HepG2 (cell line): ENCODE data around the gene THOC2. TPM values are rescaled to one million over a fixed set of nuclear protein-coding genes. Genes with fewer than 3 reads are reported as not detected.

ENCODE experiments used
- ATF2 ChIP-seq: sonication (generic); formaldehyde crosslinking; IDR thresholded peaks from 2 replicates; pipeline ENCODE4 v1.4.0; 2020; ENCODE audit warnings: missing genetic modification reagents
- E2F1 ChIP-seq: sonication (generic); formaldehyde crosslinking; IDR thresholded peaks from 2 replicates; pipeline ENCODE4 v1.5.0; 2020; ENCODE audit warnings: missing genetic modification reagents
- ERF ChIP-seq: IDR thresholded peaks from 2 replicates; pipeline ENCODE4 v1.6.1; 2018; ENCODE audit warnings: missing biosample characterization, missing genetic modification reagents
- FOXP4 ChIP-seq: sonication (generic); formaldehyde crosslinking; IDR thresholded peaks from 2 replicates; pipeline ENCODE4 v1.4.0; 2020; ENCODE audit warnings: missing genetic modification reagents
- GABPA ChIP-seq, 2 experiments: IDR thresholded peaks; 2 replicates each; pipeline ENCODE4 v1.6.1; 2011 to 2016; ENCODE audit warnings: low read depth in 2 of 2, low read length in 1 of 2, missing biosample characterization in 1 of 2, missing genetic modification characterization in 1 of 2
- GABPB1 ChIP-seq: IDR thresholded peaks from 2 replicates; pipeline ENCODE4 v1.6.1; 2016; ENCODE audit warnings: mild to moderate bottlenecking, missing genetic modification reagents, moderate library complexity, missing compliant biosample characterization
- HNRNPLL ChIP-seq: fragments of 200-400 bp; formaldehyde crosslinking; IDR thresholded peaks from 2 replicates; pipeline ENCODE4 v1.6.1; 2017; ENCODE audit warnings: mild to moderate bottlenecking, low read depth, low read length; ENCODE audit not compliant: poor library complexity, severe bottlenecking
- HOXA3 ChIP-seq: sonication (generic); formaldehyde crosslinking; IDR thresholded peaks from 2 replicates; pipeline ENCODE4 v1.5.0; 2020; ENCODE audit warnings: missing genetic modification reagents
- POGZ ChIP-seq: sonication (generic); formaldehyde crosslinking; IDR thresholded peaks from 2 replicates; pipeline ENCODE4 v1.4.0; 2020; ENCODE audit warnings: mild to moderate bottlenecking, missing genetic modification reagents
- POLR2G ChIP-seq: fragments of 200-400 bp; formaldehyde crosslinking; IDR thresholded peaks from 2 replicates; pipeline ENCODE4 v1.6.1; 2018; ENCODE audit warnings: mild to moderate bottlenecking, low read depth, low read length, moderate library complexity
- RBFOX2 ChIP-seq: fragments of 200-400 bp; formaldehyde crosslinking; IDR thresholded peaks from 2 replicates; pipeline ENCODE4 v1.6.1; 2017; ENCODE audit warnings: low read depth, mild to moderate bottlenecking, low read length
- SOX6 ChIP-seq, 2 experiments: fragments of 450-650 bp in 1 of 2; sonication (generic) in 1 of 2; formaldehyde crosslinking in 1 of 2; IDR thresholded peaks; 2 replicates each; pipeline versions ENCODE4 v1.4.0 to v1.6.1; 2017 to 2020; ENCODE audit warnings: antibody characterized with exemption in 1 of 2, mild to moderate bottlenecking in 1 of 2, missing genetic modification reagents in 1 of 2
- TRAFD1 ChIP-seq: sonication (generic); formaldehyde crosslinking; IDR thresholded peaks from 2 replicates; pipeline ENCODE4 v1.5.1; 2020; ENCODE audit warnings: missing genetic modification reagents, mild to moderate bottlenecking, borderline replicate concordance
- YY1 ChIP-seq: IDR thresholded peaks from 2 replicates; pipeline ENCODE4 v1.6.1; 2011; ENCODE audit warnings: low read length, low read depth, moderate library complexity, mild to moderate bottlenecking; ENCODE audit not compliant: insufficient read depth, insufficient replicate concordance
- ZFY ChIP-seq: sonication (generic); formaldehyde crosslinking; IDR thresholded peaks from 2 replicates; pipeline ENCODE4 v1.4.0; 2020; ENCODE audit warnings: missing genetic modification reagents
- ZNF687 ChIP-seq: sonication (generic); formaldehyde crosslinking; IDR thresholded peaks from 2 replicates; pipeline ENCODE4 v1.5.1; 2020; ENCODE audit warnings: mild to moderate bottlenecking, missing genetic modification reagents, moderate library complexity
- polyA plus RNA-seq, 8 experiments: library from polyadenylated mRNA; depleted of rRNA in 3 of 8; stranded (reverse) in 7 of 8; unstranded in 1 of 8; fragments of >200 nt; fragmentation: Illumina TruSeq in 4 of 8; extraction: Trizol in 4 of 8; gene quantifications; 2 replicates each; pipeline versions ENCODE4 v1.2.1 to v1.2.3, GENCODE V29; 2011 to 2016; ENCODE audit warnings: low read depth in 4 of 8, missing spikeins in 1 of 8, mixed read lengths in 1 of 8; ENCODE audit not compliant: insufficient read depth in 1 of 8
- total RNA-seq, 5 experiments: library from RNA; depleted of rRNA; stranded (reverse); fragments of >200 nt; fragmentation: Illumina TruSeq; extraction: Trizol; gene quantifications; 2 replicates each; pipeline ENCODE4 v1.2.3, GENCODE V29; 2016; ENCODE audit warnings: low read depth in 1 of 5

The THOC2 gene
- total and polyA plus RNA-seq, 2 of the 13 experiments (the other 11 are each of a cell fraction or from before 2014, with no cell fraction given): 87.1 to 101 TPM

- no peak for TF ChIP-seq TRAFD1
- 0 out of 2 replicates have a peak, but pooled peaks have one; percentile 37 for TF ChIP-seq HOXA3 (CRISPR knock-in tag)
- 0 out of 2 replicates have a peak, but pooled peaks have one; percentile 17 for TF ChIP-seq E2F1 (CRISPR knock-in tag)
- peak; percentile 32; the same call in 1 of the 2 replicates for TF ChIP-seq ATF2 (CRISPR knock-in tag)
- TF ChIP-seq ZNF687 (CRISPR knock-in tag): peak; percentile 73
- TF ChIP-seq YY1: peak; percentile 47
- TF ChIP-seq FOXP4: 0 out of 2 replicates have a peak, but pooled peaks have one; percentile 25
- no peak for TF ChIP-seq SOX6 (IDR thresholded peaks at IDR 0.05)
- peak; percentile 35; the same call in 1 of the 2 replicates for TF ChIP-seq SOX6 (CRISPR knock-in tag; IDR thresholded peaks at IDR 0.05)
- TF ChIP-seq GABPA (IDR thresholded peaks at IDR 0.05; ENCODE audit: low read depth, low read length): 0 out of 2 replicates have a peak, but pooled peaks have one; percentile 20
- 0 out of 2 replicates have a peak, but pooled peaks have one; percentile 44 for TF ChIP-seq GABPA (CRISPR knock-in tag; IDR thresholded peaks at IDR 0.05; ENCODE audit: low read depth)
- peak; percentile 65 for TF ChIP-seq POLR2G
- TF ChIP-seq POGZ (CRISPR knock-in tag): peak; percentile 28; the same call in 1 of the 2 replicates
- 0 out of 2 replicates have a peak, but pooled peaks have one; percentile 29 for TF ChIP-seq ZFY (CRISPR knock-in tag)
- no peak for TF ChIP-seq ERF (CRISPR knock-in tag)
- peak; percentile 75 for TF ChIP-seq RBFOX2
- TF ChIP-seq GABPB1: peak; percentile 83
- TF ChIP-seq HNRNPLL: peak; percentile 64
Measured at GRCh38 chrX:123764967-123765871, 32.4 kb upstream of the THOC2 start (continued).
